ENCODE results near the gene KLHL3. TPM values are rescaled to one million over a fixed set of nuclear protein-coding genes. Genes with fewer than 3 reads are reported as not detected.
A peak's percentile ranks its signal among the peaks of the same experiment; 100 is the strongest.

Gene KLHL3
- total and polyA plus RNA-seq, 2 experiments from 2014 or later = 4.9 to 10.8 TPM

DNA sequence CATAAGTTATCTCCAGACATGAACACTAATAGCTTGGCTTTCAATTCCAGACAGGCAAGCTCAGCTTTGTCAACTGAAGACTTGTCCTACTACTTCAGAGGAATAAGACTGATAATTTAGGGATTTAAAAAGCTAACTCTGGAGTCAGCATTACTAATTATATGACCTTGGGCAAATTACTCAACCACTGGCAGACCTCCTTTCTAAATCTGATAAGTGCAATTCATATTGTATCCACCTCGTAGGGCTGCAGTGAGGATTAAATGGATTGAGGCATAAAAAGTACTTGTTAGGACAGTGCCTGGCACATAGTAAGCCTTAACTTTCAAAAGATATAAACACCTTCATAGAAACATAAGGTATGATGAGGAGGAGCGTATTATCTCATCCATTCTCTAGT, 104.4 kb downstream of the KLHL3 start:
- Mint-ChIP-seq H3K27ac (no peak overlapping the region), H3K27me3 (ENCODE audit: insufficient read depth, low read depth, poor library complexity) (no peaks in the 10 kb centered on the region), H3K9me3 (no peaks in the 10 kb centered on the region), H3K4me1 (peaks cover 13% of the 10 kb centered on the region), H3K36me3 (ENCODE audit: low read depth) (peaks cover 13% of the 10 kb centered on the region), H3K4me3 (no peak overlapping the region)
- H3K27ac ChIP-seq (ENCODE audit: low read depth) = no peak overlapping the region
- no peak overlapping the region for H3K4me3 ChIP-seq
- ATAC-seq (no peak), DNase-seq (ENCODE audit: low spot score) (no peak)
- H3K27me3 ChIP-seq (ENCODE audit: insufficient read depth) = no peaks in the 10 kb centered on the region
- no peaks in the 10 kb centered on the region for H3K79me2 ChIP-seq (replicated peaks; ENCODE audit: insufficient read depth)
- TF ChIP-seq NANOG (IDR thresholded peaks at IDR 0.05; ENCODE audit: borderline replicate concordance) = no peak
- no peaks in the 10 kb centered on the region for H3K9me2 ChIP-seq (ENCODE audit: insufficient read depth)
- no peak overlapping the region for H3K4me2 ChIP-seq
- H3F3A ChIP-seq (replicated peaks; ENCODE audit: low read depth) = no peaks in the 10 kb centered on the region
- peaks cover 8% of the 10 kb centered on the region; the same call in 1 of the 2 replicates for H3K4me1 ChIP-seq (ENCODE audit: insufficient read depth)
- no peaks in the 10 kb centered on the region for H3K36me3 ChIP-seq (ENCODE audit: insufficient read depth)
- no peak overlapping the region for H2AFZ ChIP-seq
- no peaks in the 10 kb centered on the region for H4K20me1 ChIP-seq (replicated peaks; ENCODE audit: insufficient read depth)

DNA sequence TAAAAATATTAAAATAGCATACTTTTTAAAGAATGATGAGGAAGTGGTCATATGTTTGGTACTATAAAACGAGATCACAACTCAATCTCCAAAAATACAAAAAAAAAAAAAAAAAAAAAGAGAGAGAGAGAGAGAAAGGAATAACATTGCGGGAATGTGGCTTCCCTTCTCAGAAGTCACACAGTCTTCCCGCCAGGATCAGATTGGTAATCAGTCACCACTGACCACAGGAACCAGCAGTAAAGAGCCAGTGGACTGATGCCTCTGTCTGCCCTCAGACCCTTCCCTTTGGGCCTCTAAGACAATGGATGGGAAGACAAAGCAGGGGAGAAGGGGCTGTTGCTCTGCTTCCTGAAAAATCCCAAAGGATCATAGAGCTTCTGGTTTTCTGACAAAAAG, 104.9 kb downstream of the KLHL3 start:
- Histone ChIP-seq H3K79me2 (replicated peaks; ENCODE audit: insufficient read depth) (no peaks in the 10 kb centered on the region), H4K20me1 (replicated peaks; ENCODE audit: insufficient read depth) (no peaks in the 10 kb centered on the region; the same call in 1 of the 2 replicates), H3K36me3 (ENCODE audit: insufficient read depth) (no peaks in the 10 kb centered on the region), H3K4me3 (no peak overlapping the region), H3K4me2 (no peak overlapping the region), H3F3A (replicated peaks; ENCODE audit: low read depth) (no peaks in the 10 kb centered on the region), H2AFZ (no peak overlapping the region), H3K27me3 (ENCODE audit: insufficient read depth) (no peaks in the 10 kb centered on the region), H3K9me2 (ENCODE audit: insufficient read depth) (no peaks in the 10 kb centered on the region), H3K4me1 (ENCODE audit: insufficient read depth) (peaks cover 8% of the 10 kb centered on the region; the same call in 1 of the 2 replicates), H3K27ac (ENCODE audit: low read depth) (no peak overlapping the region)
- peak; percentile 8 for DNase-seq (ENCODE audit: low spot score)
- TF ChIP-seq POLR2AphosphoS5 (IDR thresholded peaks at IDR 0.05; ENCODE audit: low read depth) (no peak), NANOG (IDR thresholded peaks at IDR 0.05; ENCODE audit: borderline replicate concordance) (no peak), STAT1 (IDR thresholded peaks at IDR 0.05; ENCODE audit: unreplicated experiment) (no peak), JUNB (IDR thresholded peaks at IDR 0.05; ENCODE audit: unreplicated experiment) (no peak), EZH2 (IDR thresholded peaks at IDR 0.05; ENCODE audit: low read depth, unreplicated experiment) (no peak), CREB1 (CRISPR knock-in tag; IDR thresholded peaks at IDR 0.05; ENCODE audit: low read depth) (no peak), ZNF331 (CRISPR knock-in tag; IDR thresholded peaks at IDR 0.05; ENCODE audit: low read depth) (no peak)
- TF ChIP-seq, protein P1, sequence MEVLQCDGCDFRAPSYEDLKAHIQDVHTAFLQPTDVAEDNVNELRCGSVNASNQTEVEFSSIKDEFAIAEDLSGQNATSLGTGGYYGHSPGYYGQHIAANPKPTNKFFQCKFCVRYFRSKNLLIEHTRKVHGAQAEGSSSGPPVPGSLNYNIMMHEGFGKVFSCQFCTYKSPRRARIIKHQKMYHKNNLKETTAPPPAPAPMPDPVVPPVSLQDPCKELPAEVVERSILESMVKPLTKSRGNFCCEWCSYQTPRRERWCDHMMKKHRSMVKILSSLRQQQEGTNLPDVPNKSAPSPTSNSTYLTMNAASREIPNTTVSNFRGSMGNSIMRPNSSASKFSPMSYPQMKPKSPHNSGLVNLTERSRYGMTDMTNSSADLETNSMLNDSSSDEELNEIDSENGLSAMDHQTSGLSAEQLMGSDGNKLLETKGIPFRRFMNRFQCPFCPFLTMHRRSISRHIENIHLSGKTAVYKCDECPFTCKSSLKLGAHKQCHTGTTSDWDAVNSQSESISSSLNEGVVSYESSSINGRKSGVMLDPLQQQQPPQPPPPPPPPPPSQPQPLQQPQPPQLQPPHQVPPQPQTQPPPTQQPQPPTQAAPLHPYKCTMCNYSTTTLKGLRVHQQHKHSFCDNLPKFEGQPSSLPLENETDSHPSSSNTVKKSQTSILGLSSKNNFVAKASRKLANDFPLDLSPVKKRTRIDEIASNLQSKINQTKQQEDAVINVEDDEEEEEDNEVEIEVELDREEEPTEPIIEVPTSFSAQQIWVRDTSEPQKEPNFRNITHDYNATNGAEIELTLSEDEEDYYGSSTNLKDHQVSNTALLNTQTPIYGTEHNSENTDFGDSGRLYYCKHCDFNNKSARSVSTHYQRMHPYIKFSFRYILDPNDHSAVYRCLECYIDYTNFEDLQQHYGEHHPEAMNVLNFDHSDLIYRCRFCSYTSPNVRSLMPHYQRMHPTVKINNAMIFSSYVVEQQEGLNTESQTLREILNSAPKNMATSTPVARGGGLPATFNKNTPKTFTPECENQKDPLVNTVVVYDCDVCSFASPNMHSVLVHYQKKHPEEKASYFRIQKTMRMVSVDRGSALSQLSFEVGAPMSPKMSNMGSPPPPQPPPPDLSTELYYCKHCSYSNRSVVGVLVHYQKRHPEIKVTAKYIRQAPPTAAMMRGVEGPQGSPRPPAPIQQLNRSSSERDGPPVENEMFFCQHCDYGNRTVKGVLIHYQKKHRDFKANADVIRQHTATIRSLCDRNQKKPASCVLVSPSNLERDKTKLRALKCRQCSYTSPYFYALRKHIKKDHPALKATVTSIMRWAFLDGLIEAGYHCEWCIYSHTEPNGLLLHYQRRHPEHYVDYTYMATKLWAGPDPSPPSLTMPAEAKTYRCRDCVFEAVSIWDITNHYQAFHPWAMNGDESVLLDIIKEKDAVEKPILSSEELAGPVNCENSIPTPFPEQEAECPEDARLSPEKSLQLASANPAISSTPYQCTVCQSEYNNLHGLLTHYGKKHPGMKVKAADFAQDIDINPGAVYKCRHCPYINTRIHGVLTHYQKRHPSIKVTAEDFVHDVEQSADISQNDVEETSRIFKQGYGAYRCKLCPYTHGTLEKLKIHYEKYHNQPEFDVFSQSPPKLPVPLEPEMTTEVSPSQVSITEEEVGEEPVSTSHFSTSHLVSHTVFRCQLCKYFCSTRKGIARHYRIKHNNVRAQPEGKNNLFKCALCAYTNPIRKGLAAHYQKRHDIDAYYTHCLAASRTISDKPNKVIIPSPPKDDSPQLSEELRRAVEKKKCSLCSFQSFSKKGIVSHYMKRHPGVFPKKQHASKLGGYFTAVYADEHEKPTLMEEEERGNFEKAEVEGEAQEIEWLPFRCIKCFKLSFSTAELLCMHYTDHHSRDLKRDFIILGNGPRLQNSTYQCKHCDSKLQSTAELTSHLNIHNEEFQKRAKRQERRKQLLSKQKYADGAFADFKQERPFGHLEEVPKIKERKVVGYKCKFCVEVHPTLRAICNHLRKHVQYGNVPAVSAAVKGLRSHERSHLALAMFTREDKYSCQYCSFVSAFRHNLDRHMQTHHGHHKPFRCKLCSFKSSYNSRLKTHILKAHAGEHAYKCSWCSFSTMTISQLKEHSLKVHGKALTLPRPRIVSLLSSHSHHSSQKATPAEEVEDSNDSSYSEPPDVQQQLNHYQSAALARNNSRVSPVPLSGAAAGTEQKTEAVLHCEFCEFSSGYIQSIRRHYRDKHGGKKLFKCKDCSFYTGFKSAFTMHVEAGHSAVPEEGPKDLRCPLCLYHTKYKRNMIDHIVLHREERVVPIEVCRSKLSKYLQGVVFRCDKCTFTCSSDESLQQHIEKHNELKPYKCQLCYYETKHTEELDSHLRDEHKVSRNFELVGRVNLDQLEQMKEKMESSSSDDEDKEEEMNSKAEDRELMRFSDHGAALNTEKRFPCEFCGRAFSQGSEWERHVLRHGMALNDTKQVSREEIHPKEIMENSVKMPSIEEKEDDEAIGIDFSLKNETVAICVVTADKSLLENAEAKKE (CRISPR knock-in tag; IDR thresholded peaks at IDR 0.05) = no peak
- TF ChIP-seq, protein P2, sequence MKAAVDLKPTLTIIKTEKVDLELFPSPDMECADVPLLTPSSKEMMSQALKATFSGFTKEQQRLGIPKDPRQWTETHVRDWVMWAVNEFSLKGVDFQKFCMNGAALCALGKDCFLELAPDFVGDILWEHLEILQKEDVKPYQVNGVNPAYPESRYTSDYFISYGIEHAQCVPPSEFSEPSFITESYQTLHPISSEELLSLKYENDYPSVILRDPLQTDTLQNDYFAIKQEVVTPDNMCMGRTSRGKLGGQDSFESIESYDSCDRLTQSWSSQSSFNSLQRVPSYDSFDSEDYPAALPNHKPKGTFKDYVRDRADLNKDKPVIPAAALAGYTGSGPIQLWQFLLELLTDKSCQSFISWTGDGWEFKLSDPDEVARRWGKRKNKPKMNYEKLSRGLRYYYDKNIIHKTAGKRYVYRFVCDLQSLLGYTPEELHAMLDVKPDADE (IDR thresholded peaks at IDR 0.05) = no peak
- Mint-ChIP-seq H3K9me3 (no peaks in the 10 kb centered on the region), H3K27ac (no peak overlapping the region), H3K36me3 (ENCODE audit: low read depth) (peaks cover 13% of the 10 kb centered on the region), H3K4me1 (peaks cover 13% of the 10 kb centered on the region), H3K4me3 (no peak overlapping the region), H3K27me3 (ENCODE audit: insufficient read depth, low read depth, poor library complexity) (no peaks in the 10 kb centered on the region)
- ATAC-seq = peak; percentile 15; the same call in 2 of the 3 replicates

Measured in GM23338 (cell line).